Measurements from ENCODE around the gene STXBP4. TPM values are rescaled to one million over a fixed set of nuclear protein-coding genes. Genes with fewer than 3 reads are reported as not detected.

Gene STXBP4
- total and polyA plus RNA-seq, 2 experiments from 2014 or later, result 25.0 to 52.1 TPM

- Histone ChIP-seq H3K79me2 (replicated peaks; ENCODE audit: insufficient read depth) (no peaks in the 10 kb centered on the region), H3F3A (replicated peaks; ENCODE audit: low read depth) (no peaks in the 10 kb centered on the region), H3K27ac (ENCODE audit: low read depth) (no peak overlapping the region), H3K36me3 (ENCODE audit: insufficient read depth) (peaks cover 23% of the 10 kb centered on the region), H3K4me1 (ENCODE audit: insufficient read depth) (no peaks in the 10 kb centered on the region), H3K4me2 (no peak overlapping the region), H4K20me1 (replicated peaks; ENCODE audit: insufficient read depth) (no peaks in the 10 kb centered on the region), H3K9me2 (ENCODE audit: insufficient read depth) (no peaks in the 10 kb centered on the region), H2AFZ (no peak overlapping the region), H3K4me3 (no peak overlapping the region), H3K27me3 (ENCODE audit: insufficient read depth) (no peaks in the 10 kb centered on the region)
- Mint-ChIP-seq H3K4me1 (no peaks in the 10 kb centered on the region), H3K27ac (no peak overlapping the region), H3K27me3 (ENCODE audit: insufficient read depth, low read depth, poor library complexity) (no peaks in the 10 kb centered on the region), H3K4me3 (no peak overlapping the region), H3K9me3 (no peaks in the 10 kb centered on the region), H3K36me3 (ENCODE audit: low read depth) (peaks cover 52% of the 10 kb centered on the region)
- DNase-seq (ENCODE audit: low spot score) (no peak), ATAC-seq (no peak)
- TF ChIP-seq ZNF331 (CRISPR knock-in tag; IDR thresholded peaks at IDR 0.05; ENCODE audit: low read depth), result no peak
Measured at GRCh38 chr17:54945671-54946070, 22.9 kb upstream of the STXBP4 start.

DNA sequence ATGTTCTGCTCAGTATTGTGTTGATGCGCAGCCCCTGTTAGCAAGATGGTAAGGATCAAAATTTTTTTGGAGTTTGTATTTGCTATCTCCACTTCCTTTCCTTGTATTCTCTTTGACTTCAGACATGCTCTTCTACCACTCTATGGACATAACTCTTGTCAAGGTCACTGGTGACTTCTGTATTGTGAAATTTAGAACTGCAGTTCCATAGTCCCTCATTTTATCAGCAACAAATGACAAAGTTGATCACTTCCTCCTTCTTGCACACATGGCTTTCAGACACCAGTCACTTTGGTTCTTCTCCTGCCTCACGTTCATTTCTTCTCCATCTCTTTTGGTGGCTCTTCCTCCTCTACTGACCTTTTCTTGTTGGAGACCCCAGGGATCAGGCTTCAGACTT, 21.2 kb upstream of the STXBP4 start:
- no peak overlapping the region for H3K4me2 ChIP-seq
- H3K27ac ChIP-seq (ENCODE audit: low read depth), result no peak overlapping the region
- ATAC-seq (no peak), DNase-seq (ENCODE audit: low spot score) (no peak)
- H3K4me1 ChIP-seq (ENCODE audit: insufficient read depth), result no peaks in the 10 kb centered on the region
- H3K27ac Mint-ChIP-seq, result peak overlapping the region; percentile 15; the same call in 1 of the 2 replicates
- H3K4me3 ChIP-seq, result no peak overlapping the region
- no peaks in the 10 kb centered on the region; the same call in 1 of the 2 replicates for H4K20me1 ChIP-seq (replicated peaks; ENCODE audit: insufficient read depth)
- H3K36me3 ChIP-seq (ENCODE audit: insufficient read depth), result peaks cover 24% of the 10 kb centered on the region
- H3K79me2 ChIP-seq (replicated peaks; ENCODE audit: insufficient read depth), result no peaks in the 10 kb centered on the region
- H2AFZ ChIP-seq, result no peak overlapping the region
- no peak overlapping the region for H3K4me3 Mint-ChIP-seq
- peaks cover 56% of the 10 kb centered on the region for H3K36me3 Mint-ChIP-seq (ENCODE audit: low read depth)
- no peaks in the 10 kb centered on the region for H3K27me3 Mint-ChIP-seq (ENCODE audit: insufficient read depth, low read depth, poor library complexity)
- no peaks in the 10 kb centered on the region for H3K27me3 ChIP-seq (ENCODE audit: insufficient read depth)
- no peaks in the 10 kb centered on the region for H3K9me2 ChIP-seq (ENCODE audit: insufficient read depth)
- H3K4me1 Mint-ChIP-seq, result no peaks in the 10 kb centered on the region
- H3F3A ChIP-seq (replicated peaks; ENCODE audit: low read depth), result no peaks in the 10 kb centered on the region
- TF ChIP-seq, protein P1, sequence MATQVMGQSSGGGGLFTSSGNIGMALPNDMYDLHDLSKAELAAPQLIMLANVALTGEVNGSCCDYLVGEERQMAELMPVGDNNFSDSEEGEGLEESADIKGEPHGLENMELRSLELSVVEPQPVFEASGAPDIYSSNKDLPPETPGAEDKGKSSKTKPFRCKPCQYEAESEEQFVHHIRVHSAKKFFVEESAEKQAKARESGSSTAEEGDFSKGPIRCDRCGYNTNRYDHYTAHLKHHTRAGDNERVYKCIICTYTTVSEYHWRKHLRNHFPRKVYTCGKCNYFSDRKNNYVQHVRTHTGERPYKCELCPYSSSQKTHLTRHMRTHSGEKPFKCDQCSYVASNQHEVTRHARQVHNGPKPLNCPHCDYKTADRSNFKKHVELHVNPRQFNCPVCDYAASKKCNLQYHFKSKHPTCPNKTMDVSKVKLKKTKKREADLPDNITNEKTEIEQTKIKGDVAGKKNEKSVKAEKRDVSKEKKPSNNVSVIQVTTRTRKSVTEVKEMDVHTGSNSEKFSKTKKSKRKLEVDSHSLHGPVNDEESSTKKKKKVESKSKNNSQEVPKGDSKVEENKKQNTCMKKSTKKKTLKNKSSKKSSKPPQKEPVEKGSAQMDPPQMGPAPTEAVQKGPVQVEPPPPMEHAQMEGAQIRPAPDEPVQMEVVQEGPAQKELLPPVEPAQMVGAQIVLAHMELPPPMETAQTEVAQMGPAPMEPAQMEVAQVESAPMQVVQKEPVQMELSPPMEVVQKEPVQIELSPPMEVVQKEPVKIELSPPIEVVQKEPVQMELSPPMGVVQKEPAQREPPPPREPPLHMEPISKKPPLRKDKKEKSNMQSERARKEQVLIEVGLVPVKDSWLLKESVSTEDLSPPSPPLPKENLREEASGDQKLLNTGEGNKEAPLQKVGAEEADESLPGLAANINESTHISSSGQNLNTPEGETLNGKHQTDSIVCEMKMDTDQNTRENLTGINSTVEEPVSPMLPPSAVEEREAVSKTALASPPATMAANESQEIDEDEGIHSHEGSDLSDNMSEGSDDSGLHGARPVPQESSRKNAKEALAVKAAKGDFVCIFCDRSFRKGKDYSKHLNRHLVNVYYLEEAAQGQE (IDR thresholded peaks at IDR 0.05; ENCODE audit: unreplicated experiment), result no peak
- TF ChIP-seq ZNF331 (CRISPR knock-in tag; IDR thresholded peaks at IDR 0.05; ENCODE audit: low read depth) (no peak), STAT1 (IDR thresholded peaks at IDR 0.05; ENCODE audit: unreplicated experiment) (no peak), NANOG (IDR thresholded peaks at IDR 0.05; ENCODE audit: borderline replicate concordance) (no peak), CREB1 (CRISPR knock-in tag; IDR thresholded peaks at IDR 0.05; ENCODE audit: low read depth) (no peak)
- TF ChIP-seq, protein P2, sequence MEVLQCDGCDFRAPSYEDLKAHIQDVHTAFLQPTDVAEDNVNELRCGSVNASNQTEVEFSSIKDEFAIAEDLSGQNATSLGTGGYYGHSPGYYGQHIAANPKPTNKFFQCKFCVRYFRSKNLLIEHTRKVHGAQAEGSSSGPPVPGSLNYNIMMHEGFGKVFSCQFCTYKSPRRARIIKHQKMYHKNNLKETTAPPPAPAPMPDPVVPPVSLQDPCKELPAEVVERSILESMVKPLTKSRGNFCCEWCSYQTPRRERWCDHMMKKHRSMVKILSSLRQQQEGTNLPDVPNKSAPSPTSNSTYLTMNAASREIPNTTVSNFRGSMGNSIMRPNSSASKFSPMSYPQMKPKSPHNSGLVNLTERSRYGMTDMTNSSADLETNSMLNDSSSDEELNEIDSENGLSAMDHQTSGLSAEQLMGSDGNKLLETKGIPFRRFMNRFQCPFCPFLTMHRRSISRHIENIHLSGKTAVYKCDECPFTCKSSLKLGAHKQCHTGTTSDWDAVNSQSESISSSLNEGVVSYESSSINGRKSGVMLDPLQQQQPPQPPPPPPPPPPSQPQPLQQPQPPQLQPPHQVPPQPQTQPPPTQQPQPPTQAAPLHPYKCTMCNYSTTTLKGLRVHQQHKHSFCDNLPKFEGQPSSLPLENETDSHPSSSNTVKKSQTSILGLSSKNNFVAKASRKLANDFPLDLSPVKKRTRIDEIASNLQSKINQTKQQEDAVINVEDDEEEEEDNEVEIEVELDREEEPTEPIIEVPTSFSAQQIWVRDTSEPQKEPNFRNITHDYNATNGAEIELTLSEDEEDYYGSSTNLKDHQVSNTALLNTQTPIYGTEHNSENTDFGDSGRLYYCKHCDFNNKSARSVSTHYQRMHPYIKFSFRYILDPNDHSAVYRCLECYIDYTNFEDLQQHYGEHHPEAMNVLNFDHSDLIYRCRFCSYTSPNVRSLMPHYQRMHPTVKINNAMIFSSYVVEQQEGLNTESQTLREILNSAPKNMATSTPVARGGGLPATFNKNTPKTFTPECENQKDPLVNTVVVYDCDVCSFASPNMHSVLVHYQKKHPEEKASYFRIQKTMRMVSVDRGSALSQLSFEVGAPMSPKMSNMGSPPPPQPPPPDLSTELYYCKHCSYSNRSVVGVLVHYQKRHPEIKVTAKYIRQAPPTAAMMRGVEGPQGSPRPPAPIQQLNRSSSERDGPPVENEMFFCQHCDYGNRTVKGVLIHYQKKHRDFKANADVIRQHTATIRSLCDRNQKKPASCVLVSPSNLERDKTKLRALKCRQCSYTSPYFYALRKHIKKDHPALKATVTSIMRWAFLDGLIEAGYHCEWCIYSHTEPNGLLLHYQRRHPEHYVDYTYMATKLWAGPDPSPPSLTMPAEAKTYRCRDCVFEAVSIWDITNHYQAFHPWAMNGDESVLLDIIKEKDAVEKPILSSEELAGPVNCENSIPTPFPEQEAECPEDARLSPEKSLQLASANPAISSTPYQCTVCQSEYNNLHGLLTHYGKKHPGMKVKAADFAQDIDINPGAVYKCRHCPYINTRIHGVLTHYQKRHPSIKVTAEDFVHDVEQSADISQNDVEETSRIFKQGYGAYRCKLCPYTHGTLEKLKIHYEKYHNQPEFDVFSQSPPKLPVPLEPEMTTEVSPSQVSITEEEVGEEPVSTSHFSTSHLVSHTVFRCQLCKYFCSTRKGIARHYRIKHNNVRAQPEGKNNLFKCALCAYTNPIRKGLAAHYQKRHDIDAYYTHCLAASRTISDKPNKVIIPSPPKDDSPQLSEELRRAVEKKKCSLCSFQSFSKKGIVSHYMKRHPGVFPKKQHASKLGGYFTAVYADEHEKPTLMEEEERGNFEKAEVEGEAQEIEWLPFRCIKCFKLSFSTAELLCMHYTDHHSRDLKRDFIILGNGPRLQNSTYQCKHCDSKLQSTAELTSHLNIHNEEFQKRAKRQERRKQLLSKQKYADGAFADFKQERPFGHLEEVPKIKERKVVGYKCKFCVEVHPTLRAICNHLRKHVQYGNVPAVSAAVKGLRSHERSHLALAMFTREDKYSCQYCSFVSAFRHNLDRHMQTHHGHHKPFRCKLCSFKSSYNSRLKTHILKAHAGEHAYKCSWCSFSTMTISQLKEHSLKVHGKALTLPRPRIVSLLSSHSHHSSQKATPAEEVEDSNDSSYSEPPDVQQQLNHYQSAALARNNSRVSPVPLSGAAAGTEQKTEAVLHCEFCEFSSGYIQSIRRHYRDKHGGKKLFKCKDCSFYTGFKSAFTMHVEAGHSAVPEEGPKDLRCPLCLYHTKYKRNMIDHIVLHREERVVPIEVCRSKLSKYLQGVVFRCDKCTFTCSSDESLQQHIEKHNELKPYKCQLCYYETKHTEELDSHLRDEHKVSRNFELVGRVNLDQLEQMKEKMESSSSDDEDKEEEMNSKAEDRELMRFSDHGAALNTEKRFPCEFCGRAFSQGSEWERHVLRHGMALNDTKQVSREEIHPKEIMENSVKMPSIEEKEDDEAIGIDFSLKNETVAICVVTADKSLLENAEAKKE (CRISPR knock-in tag; IDR thresholded peaks at IDR 0.05), result no peak
- TF ChIP-seq, protein P3, sequence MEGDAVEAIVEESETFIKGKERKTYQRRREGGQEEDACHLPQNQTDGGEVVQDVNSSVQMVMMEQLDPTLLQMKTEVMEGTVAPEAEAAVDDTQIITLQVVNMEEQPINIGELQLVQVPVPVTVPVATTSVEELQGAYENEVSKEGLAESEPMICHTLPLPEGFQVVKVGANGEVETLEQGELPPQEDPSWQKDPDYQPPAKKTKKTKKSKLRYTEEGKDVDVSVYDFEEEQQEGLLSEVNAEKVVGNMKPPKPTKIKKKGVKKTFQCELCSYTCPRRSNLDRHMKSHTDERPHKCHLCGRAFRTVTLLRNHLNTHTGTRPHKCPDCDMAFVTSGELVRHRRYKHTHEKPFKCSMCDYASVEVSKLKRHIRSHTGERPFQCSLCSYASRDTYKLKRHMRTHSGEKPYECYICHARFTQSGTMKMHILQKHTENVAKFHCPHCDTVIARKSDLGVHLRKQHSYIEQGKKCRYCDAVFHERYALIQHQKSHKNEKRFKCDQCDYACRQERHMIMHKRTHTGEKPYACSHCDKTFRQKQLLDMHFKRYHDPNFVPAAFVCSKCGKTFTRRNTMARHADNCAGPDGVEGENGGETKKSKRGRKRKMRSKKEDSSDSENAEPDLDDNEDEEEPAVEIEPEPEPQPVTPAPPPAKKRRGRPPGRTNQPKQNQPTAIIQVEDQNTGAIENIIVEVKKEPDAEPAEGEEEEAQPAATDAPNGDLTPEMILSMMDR (conservative IDR thresholded peaks at IDR 0.05; ENCODE audit: low read depth in 2 of 2), result no peak
- no peaks in the 10 kb centered on the region for H3K9me3 Mint-ChIP-seq
